Muscle layer of colon (tissue), 2 donors: ENCODE results near the gene SERGEF.

Experiments used
- H3K27ac ChIP-seq: one replicate; pipeline ENCODE4 v1.7.0; 2013; ENCODE audit warnings: low read depth, mild to moderate bottlenecking, low read length, moderate library complexity
- H3K27me3 ChIP-seq, 2 donors: one replicate each; pipeline ENCODE4 v1.7.0; 2013; ENCODE audit warnings: low read length in 2 of 2, mild to moderate bottlenecking in 2 of 2; ENCODE audit not compliant: insufficient read depth in 2 of 2, control insufficient read depth in 1 of 2
- H3K36me3 ChIP-seq: one replicate; pipeline ENCODE4 v1.7.0; 2013; ENCODE audit warnings: mild to moderate bottlenecking, low read length; ENCODE audit not compliant: insufficient read depth
- H3K4me1 ChIP-seq: one replicate; pipeline ENCODE4 v1.7.0; 2013; ENCODE audit warnings: mild to moderate bottlenecking, low read length; ENCODE audit not compliant: insufficient read depth
- H3K4me3 ChIP-seq, 2 donors: one replicate each; pipeline ENCODE4 v1.7.0; 2013; ENCODE audit warnings: low read length in 2 of 2, low read depth in 1 of 2, mild to moderate bottlenecking in 1 of 2, moderate library complexity in 1 of 2
- H3K9ac ChIP-seq: one replicate; pipeline ENCODE4 v1.7.0; 2013; ENCODE audit warnings: low read length
- H3K9me3 ChIP-seq: one replicate; pipeline ENCODE4 v1.7.0; 2013; ENCODE audit warnings: mild to moderate bottlenecking, low read length
- donor health status: abdominal sarcoma.
- donor health status: Adenocarcinoma of cecum.

The SERGEF gene

GRCh38 chr11:17922416-17922788 lies 90.4 kb downstream of the SERGEF start:
- no peaks in the 10 kb centered on the region for H3K27me3 ChIP-seq
- no peak overlapping the region for H3K27ac ChIP-seq
- H3K4me1 ChIP-seq = no peaks in the 10 kb centered on the region
- no peaks in the 10 kb centered on the region for H3K9me3 ChIP-seq
- no peak overlapping the region for H3K4me3 ChIP-seq
- peaks cover 5% of the 10 kb centered on the region for H3K36me3 ChIP-seq
- H3K9ac ChIP-seq = no peak overlapping the region

- Histone ChIP-seq H3K27ac (no peak overlapping the region), H3K9ac (no peak overlapping the region), H3K36me3 (peaks cover 5% of the 10 kb centered on the region), H3K4me3 (no peak overlapping the region), H3K27me3 (no peaks in the 10 kb centered on the region), H3K9me3 (no peaks in the 10 kb centered on the region), H3K4me1 (no peaks in the 10 kb centered on the region)
These were observed 91.0 kb downstream of the SERGEF start for GRCh38 chr11:17921659-17922415.

- no peaks in the 10 kb centered on the region for H3K9me3 ChIP-seq
- peaks cover 5% of the 10 kb centered on the region for H3K36me3 ChIP-seq
- no peaks in the 10 kb centered on the region for H3K27me3 ChIP-seq
- H3K27ac ChIP-seq = no peak overlapping the region
- no peak overlapping the region for H3K9ac ChIP-seq
- no peak overlapping the region for H3K4me3 ChIP-seq
- no peaks in the 10 kb centered on the region for H3K4me1 ChIP-seq
These were observed 94.7 kb downstream of the SERGEF start for GRCh38 chr11:17918049-17918605.

GRCh38 chr11:17917556-17917955 lies 95.3 kb downstream of the SERGEF start:
- Histone ChIP-seq H3K36me3 (peaks cover 5% of the 10 kb centered on the region), H3K4me3 (no peak overlapping the region), H3K27me3 (no peaks in the 10 kb centered on the region), H3K27ac (no peak overlapping the region), H3K9ac (no peak overlapping the region), H3K4me1 (no peaks in the 10 kb centered on the region), H3K9me3 (no peaks in the 10 kb centered on the region)

- H3K27me3 ChIP-seq = no peaks in the 10 kb centered on the region
- H3K9ac ChIP-seq = no peak overlapping the region
- H3K9me3 ChIP-seq = no peaks in the 10 kb centered on the region
- peaks cover 5% of the 10 kb centered on the region for H3K36me3 ChIP-seq
- no peak overlapping the region for H3K27ac ChIP-seq
- no peaks in the 10 kb centered on the region for H3K4me1 ChIP-seq
- H3K4me3 ChIP-seq = no peak overlapping the region
These were observed 97.2 kb downstream of the SERGEF start for GRCh38 chr11:17915500-17916143.

GRCh38 chr11:17914957-17915356 lies 97.9 kb downstream of the SERGEF start:
- no peaks in the 10 kb centered on the region for H3K27me3 ChIP-seq
- H3K9me3 ChIP-seq = no peaks in the 10 kb centered on the region

GRCh38 chr11:17907046-17907445 lies 105.8 kb downstream of the SERGEF start:
- Histone ChIP-seq H3K27ac (no peak overlapping the region), H3K4me3 (no peak overlapping the region), H3K9ac (no peak overlapping the region), H3K27me3 (no peaks in the 10 kb centered on the region), H3K36me3 (no peaks in the 10 kb centered on the region), H3K4me1 (no peaks in the 10 kb centered on the region), H3K9me3 (no peaks in the 10 kb centered on the region)

More at GRCh38 chr11:17914957-17915356, 97.9 kb downstream of the SERGEF start:
- Histone ChIP-seq H3K9ac (no peak overlapping the region), H3K4me3 (no peak overlapping the region), H3K4me1 (no peaks in the 10 kb centered on the region), H3K36me3 (peaks cover 5% of the 10 kb centered on the region), H3K27ac (no peak overlapping the region)

GRCh38 chr11:17906436-17906835 lies 106.4 kb downstream of the SERGEF start:
- no peaks in the 10 kb centered on the region for H3K36me3 ChIP-seq
- H3K27me3 ChIP-seq = no peaks in the 10 kb centered on the region
- H3K9me3 ChIP-seq = no peaks in the 10 kb centered on the region
- H3K27ac ChIP-seq = no peak overlapping the region
- no peaks in the 10 kb centered on the region for H3K4me1 ChIP-seq
- H3K4me3 ChIP-seq = no peak overlapping the region
- H3K9ac ChIP-seq = no peak overlapping the region

- Histone ChIP-seq H3K4me1 (no peaks in the 10 kb centered on the region), H3K36me3 (no peaks in the 10 kb centered on the region), H3K9ac (no peak overlapping the region), H3K27ac (no peak overlapping the region), H3K9me3 (no peaks in the 10 kb centered on the region), H3K27me3 (no peaks in the 10 kb centered on the region), H3K4me3 (no peak overlapping the region)
These were observed 107.4 kb downstream of the SERGEF start for GRCh38 chr11:17905477-17905876.

GRCh38 chr11:17901481-17901880 lies 111.4 kb downstream of the SERGEF start:
- no peaks in the 10 kb centered on the region for H3K36me3 ChIP-seq
- no peak overlapping the region for H3K27ac ChIP-seq
- no peak overlapping the region for H3K9ac ChIP-seq
- no peak overlapping the region for H3K4me3 ChIP-seq
- no peaks in the 10 kb centered on the region for H3K9me3 ChIP-seq
- H3K27me3 ChIP-seq = no peaks in the 10 kb centered on the region
- H3K4me1 ChIP-seq = no peaks in the 10 kb centered on the region

- H3K4me3 ChIP-seq = no peak overlapping the region
- H3K27ac ChIP-seq = no peak overlapping the region
- no peaks in the 10 kb centered on the region for H3K27me3 ChIP-seq
- H3K36me3 ChIP-seq = no peaks in the 10 kb centered on the region
- no peaks in the 10 kb centered on the region for H3K9me3 ChIP-seq
- no peak overlapping the region for H3K9ac ChIP-seq
- no peaks in the 10 kb centered on the region for H3K4me1 ChIP-seq
These were observed 114.1 kb downstream of the SERGEF start for GRCh38 chr11:17898782-17899181.
